ENCODE results near the gene RSRP1.
"Not testable (repeated sequence)": the region's sequence is repeated elsewhere in the genome, so short reads cannot be mapped to it uniquely, and the experiment has no call there.

Gene RSRP1

GRCh38 chr1:25266554-25267287 is 19.5 kb upstream of the RSRP1 start:
- DNase-seq (ENCODE audit: insufficient read length, low spot score), result not testable (repeated sequence)

GRCh38 chr1:25260336-25260735 is 13.1 kb upstream of the RSRP1 start:
- DNase-seq (ENCODE audit: insufficient read length, low spot score); FAIRE-seq: not testable (repeated sequence)

More at GRCh38 chr1:25266554-25267287, 19.5 kb upstream of the RSRP1 start:
- not testable (repeated sequence) for FAIRE-seq

GRCh38 chr1:25259813-25260212 is 12.6 kb upstream of the RSRP1 start:
- FAIRE-seq, result peak; percentile 76
- not testable (repeated sequence) for DNase-seq (ENCODE audit: insufficient read length, low spot score)

- TF ChIP-seq POLR2AphosphoS5 (IDR thresholded peaks at IDR 0.05; ENCODE audit: low read depth, low read length) (no peak), POLR2A (IDR thresholded peaks at IDR 0.05; ENCODE audit: low read depth, low read length) (no peak), PAX5 (IDR thresholded peaks at IDR 0.05; ENCODE audit: insufficient read depth, low read length, severe bottlenecking) (no peak)
- no peak for DNase-seq (ENCODE audit: insufficient read length, low spot score)
- FAIRE-seq, result no peak
These were observed 9.9 kb upstream of the RSRP1 start for GRCh38 chr1:25257196-25257595.

GRCh38 chr1:25256578-25256965 is 9.3 kb upstream of the RSRP1 start:
- TF ChIP-seq TAF1 (IDR thresholded peaks at IDR 0.05; ENCODE audit: low read depth, low read length) (no peak), POU2F2 (IDR thresholded peaks at IDR 0.05; ENCODE audit: low read depth, low read length) (no peak), POLR2AphosphoS5 (IDR thresholded peaks at IDR 0.05; ENCODE audit: low read depth, low read length) (no peak), SPI1 (IDR thresholded peaks at IDR 0.05; ENCODE audit: low read depth, low read length) (no peak), PAX5 (IDR thresholded peaks at IDR 0.05; ENCODE audit: insufficient read depth, low read length, severe bottlenecking) (no peak)
- FAIRE-seq (no peak), DNase-seq (ENCODE audit: insufficient read length, low spot score) (no peak)

- no peak for DNase-seq (ENCODE audit: insufficient read length, low spot score)
- TF ChIP-seq PAX5 (IDR thresholded peaks at IDR 0.05; ENCODE audit: insufficient read depth, low read length, severe bottlenecking) (no peak), POU2F2 (IDR thresholded peaks at IDR 0.05; ENCODE audit: low read depth, low read length) (no peak), POLR2A (IDR thresholded peaks at IDR 0.05; ENCODE audit: low read depth, low read length) (no peak)
- no peak for FAIRE-seq
These were observed 8.7 kb upstream of the RSRP1 start for GRCh38 chr1:25255706-25256577.

GRCh38 chr1:25253911-25254310 is 6.7 kb upstream of the RSRP1 start:
- no peak for DNase-seq (ENCODE audit: insufficient read length, low spot score)
- TF ChIP-seq POU2F2 (IDR thresholded peaks at IDR 0.05; ENCODE audit: low read depth, low read length) (no peak), TAF1 (IDR thresholded peaks at IDR 0.05; ENCODE audit: low read depth, low read length) (no peak), POLR2A (IDR thresholded peaks at IDR 0.05; ENCODE audit: low read depth, low read length) (no peak), SPI1 (IDR thresholded peaks at IDR 0.05; ENCODE audit: low read depth, low read length) (no peak), POLR2AphosphoS5 (IDR thresholded peaks at IDR 0.05; ENCODE audit: low read depth, low read length) (no peak), PAX5 (IDR thresholded peaks at IDR 0.05; ENCODE audit: insufficient read depth, low read length, severe bottlenecking) (no peak)
- no peak for FAIRE-seq

- TF ChIP-seq PAX5 (IDR thresholded peaks at IDR 0.05; ENCODE audit: insufficient read depth, low read length, severe bottlenecking) (no peak), POLR2A (IDR thresholded peaks at IDR 0.05; ENCODE audit: low read depth, low read length) (no peak), TAF1 (IDR thresholded peaks at IDR 0.05; ENCODE audit: low read depth, low read length) (no peak), POLR2AphosphoS5 (IDR thresholded peaks at IDR 0.05; ENCODE audit: low read depth, low read length) (no peak), POU2F2 (IDR thresholded peaks at IDR 0.05; ENCODE audit: low read depth, low read length) (no peak), SPI1 (IDR thresholded peaks at IDR 0.05; ENCODE audit: low read depth, low read length) (no peak)
- DNase-seq (ENCODE audit: insufficient read length, low spot score) (no peak), FAIRE-seq (no peak)
These were observed 838 bp upstream of the RSRP1 start for GRCh38 chr1:25247829-25248754.

- DNase-seq (ENCODE audit: insufficient read length, low spot score) (peak; percentile 21), FAIRE-seq (no peak)
- no peak for TF ChIP-seq SPI1 (IDR thresholded peaks at IDR 0.05; ENCODE audit: low read depth, low read length)
- TF ChIP-seq POU2F2 (IDR thresholded peaks at IDR 0.05; ENCODE audit: low read depth, low read length), result no peak
- TF ChIP-seq PAX5 (IDR thresholded peaks at IDR 0.05; ENCODE audit: insufficient read depth, low read length, severe bottlenecking), result no peak
- no peak for TF ChIP-seq POLR2A (IDR thresholded peaks at IDR 0.05; ENCODE audit: low read depth, low read length)
- no peak for TF ChIP-seq POLR2AphosphoS5 (IDR thresholded peaks at IDR 0.05; ENCODE audit: low read depth, low read length)
- no peak for TF ChIP-seq TAF1 (IDR thresholded peaks at IDR 0.05; ENCODE audit: low read depth, low read length)
These were observed 642 bp downstream of the RSRP1 start for GRCh38 chr1:25246600-25247023.

Data from GM12891 (cell line).